Measurements from ENCODE around the gene SETDB1. TPM values are rescaled to one million over a fixed set of nuclear protein-coding genes. Genes with fewer than 3 reads are reported as not detected.
A peak's percentile ranks its signal among the peaks of the same experiment; 100 is the strongest.

Gene SETDB1
- total RNA-seq, 2 experiments from 2014 or later: 39.4 to 40.4 TPM

DNA sequence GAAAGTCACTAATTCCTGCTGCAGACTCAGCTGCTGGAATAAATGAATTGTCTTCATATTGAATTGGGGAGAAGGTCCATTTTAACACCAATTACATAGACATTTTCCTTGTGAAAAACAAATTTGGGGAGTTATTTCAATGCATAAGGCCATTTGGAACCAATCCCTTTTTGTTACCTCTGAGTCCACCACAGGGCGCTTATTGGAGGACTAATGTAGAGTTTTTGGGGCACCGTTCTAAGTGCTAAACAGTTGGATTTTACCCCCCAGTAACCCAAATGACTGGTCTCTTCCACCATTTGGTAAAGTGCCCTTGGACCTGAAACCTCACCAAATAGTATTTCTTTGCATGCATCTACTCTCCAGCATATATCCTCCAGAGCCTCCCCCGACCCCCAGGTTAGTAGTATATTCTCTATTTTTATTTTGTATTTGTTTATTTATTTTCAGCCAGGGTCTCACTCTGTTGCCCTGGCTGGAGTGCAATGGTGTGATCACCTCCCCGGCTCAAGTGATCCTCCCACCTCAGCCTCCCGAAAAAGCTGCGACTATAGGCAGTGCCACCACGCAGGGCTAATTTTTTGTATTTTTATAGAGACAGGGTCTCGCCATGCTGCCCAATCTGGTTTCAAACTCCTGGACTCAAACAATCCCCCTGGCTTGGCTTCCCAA lies 83.6 kb downstream of the SETDB1 start:
- peak overlapping the region; percentile 98 for H3K27ac Mint-ChIP-seq
- CTCF ChIA-PET: interaction anchor here (0.8 to 2.0 kb wide), 4 partner anchors 14 to 388 kb away, joined by 3 to 14 read pairs (median 4); partner anchors contain the start of gene GABPB2

DNA sequence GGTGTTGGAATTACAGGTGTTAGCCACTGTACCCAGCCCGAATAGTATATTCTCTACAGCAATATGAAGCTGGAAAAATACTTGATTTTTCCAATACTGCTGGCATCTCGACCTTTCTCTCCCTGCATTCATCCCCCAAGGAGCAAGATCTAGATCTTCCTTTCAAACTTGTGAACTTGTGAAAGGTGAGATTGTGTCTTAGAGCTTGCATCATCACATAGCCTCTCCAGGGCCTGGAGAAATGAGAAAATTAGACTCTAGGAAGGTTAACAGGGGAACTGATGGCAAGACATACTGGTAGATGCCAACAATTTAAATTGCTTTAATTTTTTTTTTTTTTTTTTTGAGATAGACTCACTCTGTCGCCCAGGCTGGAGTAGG lies 84.2 kb downstream of the SETDB1 start:
- ChIA-PET CTCF (interaction anchor here (1.4 to 2.0 kb wide), 2 partner anchors 14 to 61 kb away, joined by 5 to 14 read pairs; partner anchors contain the start of gene GABPB2), POLR2A (no interaction called here)
- Mint-ChIP-seq H3K4me3 (peak overlapping the region; percentile 59), H3K27ac (peak overlapping the region; percentile 98), H3K36me3 (ENCODE audit: low read depth) (peaks cover 52% of the 10 kb centered on the region), H3K9me3 (no peaks in the 10 kb centered on the region), H3K27me3 (no peaks in the 10 kb centered on the region), H3K4me1 (ENCODE audit: low read depth) (peaks cover 83% of the 10 kb centered on the region)
- Histone ChIP-seq H3K4me3 (ENCODE audit: low read length) (no peak overlapping the region), H3K27me3 (ENCODE audit: control insufficient read depth in 1 of 2, insufficient read depth in 2 of 2, low read length in 2 of 2) (no peaks in the 10 kb centered on the region), H3K4me1 (ENCODE audit: insufficient read depth, low read length) (peaks cover 68% of the 10 kb centered on the region), H3K9me3 (ENCODE audit: control insufficient read depth in 1 of 2, insufficient read depth in 1 of 2, low read length in 2 of 2) (no peaks in the 10 kb centered on the region), H3K27ac (ENCODE audit: low read depth in 1 of 2, low read length in 2 of 2) (no peak overlapping the region), H3K36me3 (ENCODE audit: insufficient read depth, low read length) (peaks cover 20% of the 10 kb centered on the region)
- intact Hi-C loops (cut with DNase I, micrococcal nuclease): loop anchor here in 1 of 2 experiments (10.0 kb wide), 1 partner anchor 244 kb away; the partner anchor contains the start of gene PSMD4
- TF ChIP-seq, protein P1, sequence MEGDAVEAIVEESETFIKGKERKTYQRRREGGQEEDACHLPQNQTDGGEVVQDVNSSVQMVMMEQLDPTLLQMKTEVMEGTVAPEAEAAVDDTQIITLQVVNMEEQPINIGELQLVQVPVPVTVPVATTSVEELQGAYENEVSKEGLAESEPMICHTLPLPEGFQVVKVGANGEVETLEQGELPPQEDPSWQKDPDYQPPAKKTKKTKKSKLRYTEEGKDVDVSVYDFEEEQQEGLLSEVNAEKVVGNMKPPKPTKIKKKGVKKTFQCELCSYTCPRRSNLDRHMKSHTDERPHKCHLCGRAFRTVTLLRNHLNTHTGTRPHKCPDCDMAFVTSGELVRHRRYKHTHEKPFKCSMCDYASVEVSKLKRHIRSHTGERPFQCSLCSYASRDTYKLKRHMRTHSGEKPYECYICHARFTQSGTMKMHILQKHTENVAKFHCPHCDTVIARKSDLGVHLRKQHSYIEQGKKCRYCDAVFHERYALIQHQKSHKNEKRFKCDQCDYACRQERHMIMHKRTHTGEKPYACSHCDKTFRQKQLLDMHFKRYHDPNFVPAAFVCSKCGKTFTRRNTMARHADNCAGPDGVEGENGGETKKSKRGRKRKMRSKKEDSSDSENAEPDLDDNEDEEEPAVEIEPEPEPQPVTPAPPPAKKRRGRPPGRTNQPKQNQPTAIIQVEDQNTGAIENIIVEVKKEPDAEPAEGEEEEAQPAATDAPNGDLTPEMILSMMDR (IDR thresholded peaks at IDR 0.05): no peak
- no peak for DNase-seq
- no peak for ATAC-seq (ENCODE audit: poor library complexity)

More for the DNA sequence above, 83.6 kb downstream of the SETDB1 start:
- no peaks in the 10 kb centered on the region for H3K9me3 ChIP-seq (ENCODE audit: control insufficient read depth in 1 of 2, insufficient read depth in 1 of 2, low read length in 2 of 2)
- Mint-ChIP-seq H3K4me1 (ENCODE audit: low read depth) (peaks cover 85% of the 10 kb centered on the region), H3K4me3 (peak overlapping the region; percentile 93), H3K9me3 (no peaks in the 10 kb centered on the region), H3K27me3 (no peaks in the 10 kb centered on the region), H3K36me3 (ENCODE audit: low read depth) (peaks cover 52% of the 10 kb centered on the region)
- H3K4me3 ChIP-seq (ENCODE audit: low read length): no peak overlapping the region
- H3K4me1 ChIP-seq (ENCODE audit: insufficient read depth, low read length): peaks cover 73% of the 10 kb centered on the region
- DNase-seq: no peak
- H3K36me3 ChIP-seq (ENCODE audit: insufficient read depth, low read length): peaks cover 19% of the 10 kb centered on the region
- POLR2A ChIA-PET: interaction anchor here (1.9 kb wide), 1 partner anchor 41 kb away, joined by 5 read pairs; no protein-coding TSS in a partner anchor
- TF ChIP-seq, protein P1 (IDR thresholded peaks at IDR 0.05): no peak
- no peaks in the 10 kb centered on the region for H3K27me3 ChIP-seq (ENCODE audit: control insufficient read depth in 1 of 2, insufficient read depth in 2 of 2, low read length in 2 of 2)
- intact Hi-C loops (cut with DNase I, micrococcal nuclease): loop anchor here (2.0 to 10.0 kb wide), 5 partner anchors 47 to 648 kb away; partner anchors contain the start of genes ARNT (in 1 of the 2), PSMD4 (in 1 of the 2), RPRD2 (in 1 of the 2) and TNFAIP8L2 (in 1 of the 2)
- no peak for ATAC-seq (ENCODE audit: poor library complexity)
- H3K27ac ChIP-seq (ENCODE audit: low read depth in 1 of 2, low read length in 2 of 2): no peak overlapping the region

DNA sequence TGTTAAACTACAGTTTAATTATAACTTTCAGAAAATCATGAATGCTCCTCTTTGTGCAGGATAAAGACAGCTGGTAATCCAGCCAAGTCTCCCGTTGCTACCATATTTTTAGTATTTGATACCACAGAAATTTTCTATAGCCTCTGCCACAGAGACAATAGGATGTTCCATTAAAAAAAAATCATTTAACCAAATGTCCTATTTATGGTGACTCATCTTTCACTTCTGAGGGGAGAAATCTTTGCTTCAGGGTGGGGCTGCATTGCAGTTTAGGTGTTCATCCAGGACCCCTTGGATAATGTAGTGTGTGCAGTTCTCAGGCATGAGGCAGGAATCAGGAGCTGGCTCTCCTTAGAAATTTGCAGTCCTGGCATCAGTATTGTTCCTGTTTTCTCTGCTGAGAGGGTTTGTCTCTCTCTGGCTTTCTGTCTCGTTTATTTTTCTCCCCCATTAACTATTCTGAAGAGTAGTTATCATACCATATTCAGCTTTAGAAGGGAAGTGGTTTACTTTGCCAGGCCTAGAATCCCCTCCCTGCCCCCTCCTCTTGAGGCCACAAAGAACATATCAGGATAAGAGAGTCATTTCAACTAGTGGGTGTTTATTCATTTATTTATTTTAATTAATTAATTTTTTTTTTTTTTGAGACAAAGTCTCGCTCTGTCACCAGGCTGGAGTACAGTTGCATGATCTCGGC lies 85.1 kb downstream of the SETDB1 start:
- ATAC-seq (ENCODE audit: poor library complexity) (no peak), DNase-seq (peak in 1 of 14 experiments; percentile 9)
- TF ChIP-seq, protein P1 (IDR thresholded peaks at IDR 0.05): no peak
- H3K36me3 ChIP-seq (ENCODE audit: insufficient read depth, low read length): peaks cover 20% of the 10 kb centered on the region
- Mint-ChIP-seq H3K36me3 (ENCODE audit: low read depth) (peaks cover 42% of the 10 kb centered on the region), H3K27ac (peak overlapping the region; percentile 75), H3K4me3 (peak overlapping the region; percentile 54), H3K27me3 (no peaks in the 10 kb centered on the region), H3K4me1 (ENCODE audit: low read depth) (peaks cover 74% of the 10 kb centered on the region), H3K9me3 (no peaks in the 10 kb centered on the region)
- no peak overlapping the region for H3K27ac ChIP-seq (ENCODE audit: low read depth in 1 of 2, low read length in 2 of 2)
- peaks cover 59% of the 10 kb centered on the region for H3K4me1 ChIP-seq (ENCODE audit: insufficient read depth, low read length)
- no peak overlapping the region for H3K4me3 ChIP-seq (ENCODE audit: low read length)
- POLR2A ChIA-PET: interaction anchor here (1.0 to 1.3 kb wide), 3 partner anchors 13 to 179 kb away, joined by 3 to 5 read pairs (median 3); partner anchors contain the start of gene VPS72
- intact Hi-C loops (cut with DNase I, micrococcal nuclease): loop anchor here in 1 of 2 experiments (10.0 kb wide), 1 partner anchor 243 kb away; the partner anchor contains the start of gene PSMD4
- CTCF ChIA-PET: interaction anchor here (1.5 to 2.0 kb wide), 2 partner anchors 13 to 60 kb away, joined by 4 to 14 read pairs; partner anchors contain the start of gene GABPB2
- H3K9me3 ChIP-seq (ENCODE audit: control insufficient read depth in 1 of 2, insufficient read depth in 1 of 2, low read length in 2 of 2): no peaks in the 10 kb centered on the region
- H3K27me3 ChIP-seq (ENCODE audit: control insufficient read depth in 1 of 2, insufficient read depth in 2 of 2, low read length in 2 of 2): no peaks in the 10 kb centered on the region
